Endothelial cell of umbilical vein (primary cell): ENCODE results near the gene MMP25. TPM values are rescaled to one million over a fixed set of nuclear protein-coding genes. Genes with fewer than 3 reads are reported as not detected.
A peak's percentile ranks its signal among the peaks of the same experiment; 100 is the strongest.

Experiments
- BruUV-seq: library from RNA; stranded (reverse); fragments of 400-500 nt; replicated peaks from 2 replicates; lab custom pipeline; 2021; lab: Mats Ljungman, UMichigan
- CTCF ChIA-PET: fragments of 300-600, 350-600 bp; sonication (Branson Sonifier 250); formaldehyde crosslinking; loops from one replicate; lab custom pipeline; 2021; ENCODE audit warnings: antibody characterized with exemption, inconsistent platforms; lab: Charles Lee
- POLR2A ChIA-PET: fragments of 300-600, 350-600 bp; sonication (Branson Sonifier 250); formaldehyde crosslinking; loops from one replicate; lab custom pipeline; 2021; ENCODE audit warnings: antibody characterized with exemption, inconsistent platforms; lab: Charles Lee
- DNase-seq: peaks from one replicate; pipeline ENCODE4 v3.0.0-alpha.2; 2011; ENCODE audit warnings: low read depth, low spot score
- FAIRE-seq: peaks from 2 replicates; lab custom pipeline; 2011; peaks lifted over from hg19 to GRCh38; lab: Jason Lieb, UNC
- H2AFZ ChIP-seq: 2 replicates; pipeline ENCODE4 v1.6.0; 2012; ENCODE audit warnings: low read depth, low read length, control low read depth, inconsistent platforms
- H3K27ac ChIP-seq: 2 replicates; pipeline ENCODE4 v1.5.1; 2011; ENCODE audit warnings: low read depth, mild to moderate bottlenecking, control low read depth, low read length, moderate library complexity; ENCODE audit not compliant: insufficient read depth
- H3K27me3 ChIP-seq, 2 experiments: 2 replicates each; pipeline versions ENCODE4 v1.6.0 to v1.6.1; 2011; ENCODE audit warnings: low read length in 2 of 2, mixed read lengths in 1 of 2; ENCODE audit not compliant: control insufficient read depth in 2 of 2, insufficient read depth in 2 of 2
- H3K36me3 ChIP-seq, 2 experiments: 2 replicates in 1 of 2; 3 replicates in 1 of 2; pipeline ENCODE4 v1.5.1; 2011; ENCODE audit warnings: low read length in 2 of 2, mild to moderate bottlenecking in 1 of 2, moderate library complexity in 1 of 2; ENCODE audit not compliant: control insufficient read depth in 2 of 2, insufficient read depth in 2 of 2; ENCODE audit errors: extremely low read depth in 1 of 2
- H3K4me1 ChIP-seq: 3 replicates; pipeline ENCODE4 v1.5.1; 2011; ENCODE audit warnings: mild to moderate bottlenecking, low read length; ENCODE audit not compliant: control insufficient read depth, insufficient read depth; ENCODE audit errors: extremely low read depth
- H3K4me2 ChIP-seq: 2 replicates; pipeline ENCODE4 v1.6.1; 2011; ENCODE audit warnings: low read length, control low read depth, mixed read lengths; ENCODE audit not compliant: insufficient read depth
- H3K4me3 ChIP-seq, 3 experiments: fragments of 200-600 bp in 1 of 3; sonication (generic), shearing (Covaris generic) in 1 of 3; replicated peaks in 1 of 3; 2 replicates each; pipeline ENCODE4 v1.5.1; 2011 to 2016; ENCODE audit warnings: control low read depth in 3 of 3, low read length in 3 of 3, mild to moderate bottlenecking in 2 of 3, inconsistent platforms in 1 of 3, low read depth in 1 of 3, moderate library complexity in 1 of 3; ENCODE audit not compliant: insufficient read depth in 1 of 3
- H3K79me2 ChIP-seq: 2 replicates; pipeline ENCODE4 v1.6.0; 2012; ENCODE audit warnings: low read length, inconsistent platforms; ENCODE audit not compliant: control insufficient read depth, insufficient read depth
- H3K9ac ChIP-seq: replicated peaks from 2 replicates; pipeline ENCODE3; 2011; ENCODE audit warnings: low read length, control low read depth; ENCODE audit not compliant: insufficient read depth; ENCODE audit errors: extremely low read depth
- H3K9me1 ChIP-seq: replicated peaks from 3 replicates; pipeline ENCODE4 v1.6.0; 2011; ENCODE audit warnings: mild to moderate bottlenecking, low read length; ENCODE audit not compliant: control insufficient read depth, insufficient read depth; ENCODE audit errors: extremely low read depth
- H3K9me3 ChIP-seq: replicated peaks from 2 replicates; pipeline ENCODE4 v1.5.1; 2012; ENCODE audit warnings: low read length, inconsistent platforms; ENCODE audit not compliant: control insufficient read depth, insufficient read depth
- H4K20me1 ChIP-seq: replicated peaks from 2 replicates; pipeline ENCODE3; 2011; ENCODE audit warnings: mild to moderate bottlenecking, low read length; ENCODE audit not compliant: control insufficient read depth, insufficient read depth; ENCODE audit errors: extremely low read depth
- CTCF ChIP-seq, 2 donors: IDR thresholded peaks; 1 replicate in 1 of 2; 2 replicates in 1 of 2; pipeline ENCODE4 v1.5.1; 2011; ENCODE audit warnings: low read length in 2 of 2, mild to moderate bottlenecking in 2 of 2, moderate library complexity in 2 of 2, control low read depth in 1 of 2, inconsistent platforms in 1 of 2, low read depth in 1 of 2; ENCODE audit not compliant: insufficient read depth in 1 of 2; ENCODE audit errors: extremely low read depth in 1 of 2
- EZH2 ChIP-seq: IDR thresholded peaks from 2 replicates; pipeline ENCODE4 v1.6.1; 2012; ENCODE audit warnings: borderline replicate concordance, low read depth, mild to moderate bottlenecking, moderate library complexity, low read length, inconsistent platforms; ENCODE audit not compliant: severe bottlenecking
- FOS ChIP-seq: IDR thresholded peaks from 2 replicates; pipeline ENCODE4 v1.6.1; 2011; ENCODE audit warnings: mild to moderate bottlenecking, low read length, moderate library complexity, borderline replicate concordance; ENCODE audit not compliant: insufficient read depth
- GATA2 ChIP-seq: IDR thresholded peaks from 2 replicates; pipeline ENCODE4 v1.7.0; 2011; ENCODE audit warnings: low read depth, mild to moderate bottlenecking, moderate library complexity, mixed read lengths, low read length; ENCODE audit not compliant: insufficient read length, insufficient read depth
- JUN ChIP-seq: IDR thresholded peaks from 2 replicates; pipeline ENCODE4 v1.6.1; 2011; ENCODE audit warnings: borderline replicate concordance, low read depth; ENCODE audit not compliant: insufficient read length, insufficient read depth
- MAX ChIP-seq: IDR thresholded peaks from 2 replicates; pipeline ENCODE4 v1.6.1; 2011; ENCODE audit not compliant: insufficient read depth, insufficient read length
- MYC ChIP-seq: IDR thresholded peaks from one replicate; pipeline ENCODE4 v1.6.1; 2011; ENCODE audit warnings: mild to moderate bottlenecking, low read depth, low read length
- POLR2A ChIP-seq: IDR thresholded peaks from 2 replicates; pipeline ENCODE4 v1.6.1; 2012; ENCODE audit warnings: low read depth, mild to moderate bottlenecking, control low read depth, low read length
- POLR2AphosphoS5 ChIP-seq: IDR thresholded peaks from 2 replicates; pipeline ENCODE4 v1.6.1; 2012; ENCODE audit warnings: low read depth, mild to moderate bottlenecking, control low read depth, low read length, moderate library complexity; ENCODE audit not compliant: insufficient read depth
- dilution Hi-C: fragments of 300-500 bp; cut with MboI; formaldehyde crosslinking; loops from one replicate; pipeline ENCODE4 v1.15.0; 2019; ENCODE audit warnings: low sequenced_read_pairs; ENCODE audit not compliant: extremely low pct_ligation_motif_present
- intact Hi-C: fragments of 100-400 bp; cut with micrococcal nuclease; formaldehyde crosslinking; loops from one replicate; pipeline ENCODE4 v1.10.0; 2022
- polyA plus RNA-seq, 4 experiments: library from polyadenylated mRNA; depleted of rRNA in 3 of 4; stranded (reverse) in 3 of 4; unstranded in 1 of 4; fragments of >200 nt; gene quantifications; 2 replicates each; pipeline versions ENCODE4 v1.2.1 to v1.2.3, GENCODE V29; 2011 to 2012; ENCODE audit warnings: missing spikeins in 1 of 4
- total RNA-seq: library from RNA; stranded (reverse); gene quantifications from 2 replicates; pipeline ENCODE4 v1.2.3, GENCODE V29; 2021

Gene MMP25
- total and polyA plus RNA-seq, 2 donors (not counting 3 experiments of a cell fraction or from before 2014, with no cell fraction given): 0.08 to 0.35 TPM

- H3K9ac ChIP-seq: peak within 1 kb of the TSS; percentile 94
- intact Hi-C loops (loop anchor here (1.0 kb wide), 1 partner anchor 22 kb away; no protein-coding TSS in a partner anchor), dilution Hi-C loops (no loop called here)
- H4K20me1 ChIP-seq: no peaks in the 10 kb centered on the region
- no peaks in the 10 kb centered on the region for H3K27me3 ChIP-seq
- peak within 1 kb of the TSS; percentile 85 for H2AFZ ChIP-seq
- peak within 1 kb of the TSS; percentile 66 for H3K4me2 ChIP-seq
- no peaks in the 10 kb centered on the region for H3K9me1 ChIP-seq
- TSS peak; percentile 64 for BruUV-seq
- ChIA-PET POLR2A (no interaction called here), CTCF (interaction anchor here (0.6 to 1.3 kb wide), 6 partner anchors 9 to 185 kb away, joined by 3 to 4 read pairs (median 4); no protein-coding TSS in a partner anchor)
- TF ChIP-seq POLR2AphosphoS5: no peak
- peak; percentile 72 for TF ChIP-seq JUN
- FAIRE-seq: peak; percentile 88
- peak; percentile 88 for DNase-seq
- peaks cover 0 to 9% of the 10 kb centered on the region in 2 experiments for H3K36me3 ChIP-seq
- H3K9me3 ChIP-seq: no peaks in the 10 kb centered on the region
- peak within 1 kb of the TSS in 2 of 3 experiments; percentile 40 to 54 for H3K4me3 ChIP-seq
- H3K79me2 ChIP-seq: peaks cover 4% of the 10 kb centered on the region
- H3K4me1 ChIP-seq: peaks cover 19% of the 10 kb centered on the region
- H3K27ac ChIP-seq: peak within 1 kb of the TSS; percentile 94
These were observed 18.8 kb downstream of the MMP25 start, which contains the start of gene IL32 for GRCh38 chr16:3065069-3065741. Gene IL32, plus strand, starts transcription at chr16:3065640. Its CDS starts 172 bp downstream, at chr16:3065812.

- Histone ChIP-seq H3K79me2 (peaks cover 4% of the 10 kb centered on the region), H3K4me3 (peak overlapping the region in 2 of 3 experiments; percentile 40 to 54), H2AFZ (peak overlapping the region; percentile 85), H3K4me2 (peak overlapping the region; percentile 66), H3K36me3 (peaks cover 0 to 9% of the 10 kb centered on the region in 2 experiments), H3K4me1 (peaks cover 19% of the 10 kb centered on the region), H3K9ac (peak overlapping the region; percentile 94), H3K9me3 (no peaks in the 10 kb centered on the region), H4K20me1 (no peaks in the 10 kb centered on the region), H3K9me1 (no peaks in the 10 kb centered on the region), H3K27ac (peak overlapping the region; percentile 94), H3K27me3 (no peaks in the 10 kb centered on the region)
- FAIRE-seq (no peak), DNase-seq (no peak)
- CTCF ChIA-PET: interaction anchor here (0.7 to 1.3 kb wide), 5 partner anchors 10 to 64 kb away, joined by 3 to 4 read pairs (median 4); no protein-coding TSS in a partner anchor
- dilution Hi-C loops (no loop called here), intact Hi-C loops (loop anchor here (1.0 kb wide), 1 partner anchor 21 kb away; no protein-coding TSS in a partner anchor)
- BruUV-seq: no TSS peak
- POLR2A ChIA-PET: interaction anchor here (0.5 kb wide), 1 partner anchor 42 kb away, joined by 5 read pairs; no protein-coding TSS in a partner anchor
- TF ChIP-seq POLR2AphosphoS5: no peak
- TF ChIP-seq CTCF (IDR thresholded peaks at IDR 0.05; ENCODE audit: extremely low read depth in 1 of 2, insufficient read depth in 1 of 2, low read depth in 1 of 2, low read length in 2 of 2): no peak
- no peak for TF ChIP-seq MAX
- TF ChIP-seq MYC: no peak
- TF ChIP-seq JUN: no peak
- TF ChIP-seq POLR2A: no peak
- TF ChIP-seq EZH2: no peak
- no peak for TF ChIP-seq FOS
- no peak for TF ChIP-seq GATA2
These were observed 19.5 kb downstream of the MMP25 start for GRCh38 chr16:3065742-3066439.
